Caki2 (cell line): Measurements from ENCODE around the gene ANK3. TPM values are rescaled to one million over a fixed set of nuclear protein-coding genes. Genes with fewer than 3 reads are reported as not detected.

Experiments used
- DNase-seq: peaks from one replicate; pipeline ENCODE4 v3.0.0-alpha.2; 2015; ENCODE audit warnings: low read depth
- in situ Hi-C: cut with HindIII; loops from 2 replicates; pipeline ENCODE4 v1.10.0; 2016; ENCODE audit warnings: low sequenced_read_pairs, low pct_unique_long_range_greater_than_20kb, mixed read lengths
- total RNA-seq: library from RNA; depleted of rRNA; stranded (reverse); fragments of >200 nt; shearing (Covaris generic); gene quantifications from 2 replicates; pipeline ENCODE4 v1.2.3, GENCODE V29; 2014; ENCODE audit warnings: low replicate concordance

The ANK3 gene
- total RNA-seq, 1 experiment from 2014 or later, result 14.2 TPM

- in situ Hi-C loops, result no loop called here
- no peak for DNase-seq
Measured at GRCh38 chr10:60147025-60147424, 242.7 kb downstream of the ANK3 start.

- in situ Hi-C loops, result no loop called here
Measured at GRCh38 chr10:60144099-60144498, 245.6 kb downstream of the ANK3 start.

GRCh38 chr10:60142736-60143135, 246.9 kb downstream of the ANK3 start:
- no peak for DNase-seq

More at GRCh38 chr10:60144099-60144498, 245.6 kb downstream of the ANK3 start:
- DNase-seq, result no peak

GRCh38 chr10:60141896-60142559, 247.6 kb downstream of the ANK3 start:
- in situ Hi-C loops, result no loop called here
- no peak for DNase-seq

More at GRCh38 chr10:60142736-60143135, 246.9 kb downstream of the ANK3 start:
- in situ Hi-C loops, result no loop called here

- peak; percentile 81 for DNase-seq
- in situ Hi-C loops, result no loop called here
Measured at GRCh38 chr10:60140651-60141632, 248.7 kb downstream of the ANK3 start.

GRCh38 chr10:60139798-60140566, 249.7 kb downstream of the ANK3 start:
- in situ Hi-C loops, result no loop called here
- DNase-seq, result peak; percentile 66

- in situ Hi-C loops, result no loop called here
- no peak for DNase-seq
Measured at GRCh38 chr10:60139290-60139689, 250.4 kb downstream of the ANK3 start.

- in situ Hi-C loops, result no loop called here
- no peak for DNase-seq
Measured at GRCh38 chr10:60138842-60139241, 250.8 kb downstream of the ANK3 start.

- peak; percentile 51 for DNase-seq
- in situ Hi-C loops, result no loop called here
Measured at GRCh38 chr10:60138026-60138425, 251.6 kb downstream of the ANK3 start.

- in situ Hi-C loops, result no loop called here
- no peak for DNase-seq
Measured at GRCh38 chr10:60137292-60137992, 252.2 kb downstream of the ANK3 start.

- DNase-seq, result no peak
- in situ Hi-C loops, result no loop called here
Measured at GRCh38 chr10:60135020-60135419, 254.7 kb downstream of the ANK3 start.

- DNase-seq, result no peak
- in situ Hi-C loops, result no loop called here
Measured at GRCh38 chr10:60134548-60134947, 255.1 kb downstream of the ANK3 start.

GRCh38 chr10:60130130-60130579, 259.5 kb downstream of the ANK3 start:
- peak; percentile 75 for DNase-seq
- in situ Hi-C loops, result no loop called here

GRCh38 chr10:60125895-60126294, 263.8 kb downstream of the ANK3 start:
- DNase-seq, result no peak
- in situ Hi-C loops, result no loop called here

GRCh38 chr10:60124536-60124935, 265.1 kb downstream of the ANK3 start:
- in situ Hi-C loops, result no loop called here

GRCh38 chr10:60123668-60124067, 266.0 kb downstream of the ANK3 start:
- in situ Hi-C loops, result no loop called here
- no peak for DNase-seq

More at GRCh38 chr10:60124536-60124935, 265.1 kb downstream of the ANK3 start:
- DNase-seq, result no peak

GRCh38 chr10:60123172-60123571, 266.5 kb downstream of the ANK3 start:
- peak; percentile 89 for DNase-seq
- in situ Hi-C loops, result no loop called here

- in situ Hi-C loops, result no loop called here
- no peak for DNase-seq
Measured at GRCh38 chr10:60122190-60122589, 267.5 kb downstream of the ANK3 start.
